WI38 (cell line): ENCODE data around the gene GGPS1.

Source experiments
- H3K4me3 ChIP-seq: 2 replicates; pipeline ENCODE4 v1.5.1; 2011; ENCODE audit warnings: low read depth, mild to moderate bottlenecking, control low read depth, low read length
- CTCF ChIP-seq: IDR thresholded peaks from 2 replicates; pipeline ENCODE4 v1.5.1; 2012; ENCODE audit warnings: low read depth, mild to moderate bottlenecking, control low read depth, low read length

The GGPS1 gene

GRCh38 chr1:235295902-235296350, 32.4 kb upstream of the GGPS1 start:
- no peak for TF ChIP-seq CTCF
- no peak overlapping the region for H3K4me3 ChIP-seq

DNA sequence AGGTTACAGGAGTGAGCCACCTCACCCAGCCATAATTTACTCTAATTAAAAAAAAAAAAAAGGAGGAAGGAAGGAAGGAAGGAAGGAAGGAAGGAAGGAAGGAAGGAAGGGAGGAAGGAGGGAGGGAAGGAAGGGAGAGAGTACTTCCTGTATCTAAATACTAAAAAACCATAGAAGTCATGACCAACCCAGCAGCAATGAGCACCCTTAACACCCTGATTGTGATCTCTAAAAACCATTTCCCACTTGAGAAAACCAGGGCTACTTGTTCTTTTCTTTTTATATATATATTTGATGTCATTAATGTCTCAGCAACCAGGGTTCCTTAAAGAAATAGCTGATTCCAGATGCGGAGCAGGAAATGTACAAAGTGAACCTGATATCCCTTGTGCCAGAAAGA, 31.6 kb upstream of the GGPS1 start:
- H3K4me3 ChIP-seq: no peak overlapping the region

DNA sequence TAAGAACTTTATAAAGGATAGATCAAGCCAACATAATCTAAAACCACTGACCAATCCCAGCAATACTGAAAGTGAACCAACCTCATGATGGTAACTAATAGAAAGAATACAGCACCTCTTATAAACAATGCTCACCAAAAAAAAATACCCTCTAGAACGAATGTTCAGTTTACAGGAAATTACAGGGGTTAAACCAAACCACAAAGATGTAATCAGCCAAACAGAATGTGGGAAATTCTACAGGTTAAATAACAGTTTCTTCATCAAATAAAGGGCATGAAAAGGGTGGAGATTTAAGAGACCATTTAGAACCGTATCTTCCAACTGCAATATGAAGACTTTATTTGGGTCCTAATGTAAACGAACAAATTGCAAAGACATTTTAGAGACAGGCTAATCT, 30.8 kb upstream of the GGPS1 start:
- TF ChIP-seq CTCF: no peak
- no peak overlapping the region for H3K4me3 ChIP-seq

More for the DNA sequence above, 31.6 kb upstream of the GGPS1 start:
- TF ChIP-seq CTCF: no peak

GRCh38 chr1:235298758-235299157, 29.6 kb upstream of the GGPS1 start:
- no peak for TF ChIP-seq CTCF
- H3K4me3 ChIP-seq: no peak overlapping the region

GRCh38 chr1:235299169-235299858, 29.1 kb upstream of the GGPS1 start:
- no peak overlapping the region for H3K4me3 ChIP-seq
- no peak for TF ChIP-seq CTCF

GRCh38 chr1:235302143-235302542, 26.2 kb upstream of the GGPS1 start:
- no peak for TF ChIP-seq CTCF
- no peak overlapping the region for H3K4me3 ChIP-seq

GRCh38 chr1:235304549-235305451, 23.6 kb upstream of the GGPS1 start:
- TF ChIP-seq CTCF: no peak
- no peak overlapping the region for H3K4me3 ChIP-seq
